ENCODE measurements around the gene IL17C.

The IL17C gene

GRCh38 chr16:88628512-88628974, 9.8 kb upstream of the IL17C start:
- peak; percentile 89 for DNase-seq (ENCODE audit: low spot score)

- no peak for DNase-seq (ENCODE audit: low spot score)
Observed at GRCh38 chr16:88629835-88630234, 8.5 kb upstream of the IL17C start.

- DNase-seq (ENCODE audit: low spot score): no peak
Observed at GRCh38 chr16:88630433-88630832, 7.9 kb upstream of the IL17C start.

GRCh38 chr16:88630941-88631340, 7.4 kb upstream of the IL17C start:
- DNase-seq (ENCODE audit: low spot score): no peak

- DNase-seq (ENCODE audit: low spot score): no peak
Observed at GRCh38 chr16:88631384-88631783, 7.0 kb upstream of the IL17C start.

- DNase-seq (ENCODE audit: low spot score): no peak
Observed at GRCh38 chr16:88631920-88632586, 6.3 kb upstream of the IL17C start.

GRCh38 chr16:88632587-88632930, 5.8 kb upstream of the IL17C start:
- no peak for DNase-seq (ENCODE audit: low spot score)

- peak; percentile 82 for DNase-seq (ENCODE audit: low spot score)
Observed at GRCh38 chr16:88633684-88634140, 4.7 kb upstream of the IL17C start.

GRCh38 chr16:88634141-88634993, 4.0 kb upstream of the IL17C start:
- peak; percentile 90 for DNase-seq (ENCODE audit: low spot score)

- DNase-seq (ENCODE audit: low spot score): no peak
Observed at GRCh38 chr16:88634994-88635670, 3.2 kb upstream of the IL17C start.

GRCh38 chr16:88635671-88636319, 2.6 kb upstream of the IL17C start:
- no peak for DNase-seq (ENCODE audit: low spot score)

- no peak for DNase-seq (ENCODE audit: low spot score)
Observed at GRCh38 chr16:88636488-88637265, 1.7 kb upstream of the IL17C start.

- peak; percentile 88 for DNase-seq (ENCODE audit: low spot score)
Observed at GRCh38 chr16:88639231-88640038, 1.1 kb downstream of the IL17C start.

GRCh38 chr16:88640039-88640495, 1.7 kb downstream of the IL17C start:
- DNase-seq (ENCODE audit: low spot score): no peak

GRCh38 chr16:88640498-88641247, 2.3 kb downstream of the IL17C start:
- DNase-seq (ENCODE audit: low spot score): no peak

- no peak for DNase-seq (ENCODE audit: low spot score)
Observed at GRCh38 chr16:88642881-88643643, 4.7 kb downstream of the IL17C start.

GRCh38 chr16:88643644-88643932, 5.2 kb downstream of the IL17C start:
- DNase-seq (ENCODE audit: low spot score): no peak

- no peak for DNase-seq (ENCODE audit: low spot score)
Observed at GRCh38 chr16:88645455-88645854, 7.1 kb downstream of the IL17C start.

GRCh38 chr16:88645941-88646340, 7.6 kb downstream of the IL17C start:
- DNase-seq (ENCODE audit: low spot score): no peak

Measured in iPS-NIHi11 (cell line).